BLaER1 treated with 17β-estradiol and CSF1 and Interleukin-3, amounts not matched to agents 10 nM and 100 nM (cell line): ENCODE measurements around the gene ESPN.

Experiments used
- H3K27ac ChIP-seq, 11 experiments: shearing (Covaris generic); formaldehyde crosslinking; 2 replicates each; pipeline ENCODE4 v1.8.1; 2022
- H3K27me3 ChIP-seq, 11 experiments: shearing (Covaris generic); formaldehyde crosslinking; 2 replicates each; pipeline ENCODE4 v1.8.1; 2022
- H3K36me3 ChIP-seq, 11 experiments: shearing (Covaris generic); formaldehyde crosslinking; 2 replicates each; pipeline ENCODE4 v1.8.1; 2022
- H3K4me1 ChIP-seq, 10 experiments: shearing (Covaris generic); formaldehyde crosslinking; 2 replicates each; pipeline ENCODE4 v1.8.1; 2022
- H3K4me2 ChIP-seq, 11 experiments: shearing (Covaris generic); formaldehyde crosslinking; 2 replicates each; pipeline ENCODE4 v1.8.1; 2022
- H3K4me3 ChIP-seq, 10 experiments: shearing (Covaris generic); formaldehyde crosslinking; 2 replicates each; pipeline ENCODE4 v1.8.1; 2022
- H3K9ac ChIP-seq, 11 experiments: shearing (Covaris generic); formaldehyde crosslinking; 2 replicates each; pipeline ENCODE4 v1.8.1; 2022
- H3K9me3 ChIP-seq, 11 experiments: shearing (Covaris generic); formaldehyde crosslinking; replicated peaks in 1 of 11; 2 replicates each; pipeline ENCODE4 v1.8.1; 2022
- H4K20me1 ChIP-seq, 11 experiments: shearing (Covaris generic); formaldehyde crosslinking; 2 replicates each; pipeline ENCODE4 v1.8.1; 2022
- Cebpa-rat ChIP-seq, 11 experiments: shearing (Covaris generic); IDR thresholded peaks; 2 replicates each; pipeline ENCODE4 v1.8.1; 2022

ESPN gene

GRCh38 chr1:6396998-6397397 is 27.6 kb upstream of the ESPN start:
- no peak overlapping the region for H3K27ac ChIP-seq
- 0 out of 22 replicates have a peak, but pooled peaks cover 0 to 4% (median 0%) of the 10 kb centered on the region in 11 experiments for H3K9me3 ChIP-seq
- no peak overlapping the region for H3K4me2 ChIP-seq
- no peak overlapping the region for H3K4me3 ChIP-seq
- H3K27me3 ChIP-seq, result no peaks in the 10 kb centered on the region
- H3K9ac ChIP-seq, result no peak overlapping the region; a peak in 1 of 22 replicates
- peaks cover 0 to 9% (median 3%) of the 10 kb centered on the region in 11 experiments; a peak in 12 of 22 replicates for H4K20me1 ChIP-seq
- H3K4me1 ChIP-seq, result peaks cover 18 to 28% (median 21%) of the 10 kb centered on the region in 10 experiments
- no peak for TF ChIP-seq Cebpa-rat (IDR thresholded peaks at IDR 0.05)
- H3K36me3 ChIP-seq, result no peaks in the 10 kb centered on the region

GRCh38 chr1:6397844-6398441 is 26.6 kb upstream of the ESPN start:
- Histone ChIP-seq H3K9ac (0 out of 22 replicates have a peak overlapping the region, but pooled peaks of 1 of the 11 experiments have one; percentile 17), H3K4me2 (no peak overlapping the region), H3K9me3 (0 out of 22 replicates have a peak, but pooled peaks cover 0 to 4% (median 0%) of the 10 kb centered on the region in 11 experiments), H4K20me1 (peaks cover 0 to 2% (median 0%) of the 10 kb centered on the region in 11 experiments; a peak in 1 of 22 replicates), H3K4me3 (no peak overlapping the region), H3K36me3 (no peaks in the 10 kb centered on the region), H3K27me3 (no peaks in the 10 kb centered on the region), H3K4me1 (peaks cover 12 to 21% (median 14%) of the 10 kb centered on the region in 10 experiments), H3K27ac (no peak overlapping the region)
- no peak for TF ChIP-seq Cebpa-rat (IDR thresholded peaks at IDR 0.05)

DNA sequence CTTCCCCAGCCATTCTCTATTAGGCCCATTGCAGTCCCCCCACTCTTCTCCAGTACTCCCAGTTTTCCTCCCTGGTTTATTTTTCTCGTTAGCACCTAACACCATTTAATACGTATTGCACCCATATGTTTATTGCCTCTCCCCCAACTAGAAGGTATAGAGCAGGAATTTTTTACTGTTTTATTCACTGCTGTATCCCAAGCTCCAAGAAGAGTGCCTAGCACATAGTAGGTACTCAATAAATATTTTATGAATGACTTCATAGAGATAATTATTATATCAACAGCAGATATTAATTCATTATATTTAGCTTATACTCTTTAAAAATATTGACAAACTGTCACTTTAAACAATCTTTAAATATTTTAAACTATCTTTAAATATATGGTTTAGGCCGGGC is 25.3 kb upstream of the ESPN start:
- Histone ChIP-seq H3K36me3 (no peaks in the 10 kb centered on the region), H3K4me1 (peaks cover 8 to 18% (median 9%) of the 10 kb centered on the region in 10 experiments), H3K27ac (no peak overlapping the region), H3K9me3 (0 out of 22 replicates have a peak, but pooled peaks cover 0 to 4% (median 0%) of the 10 kb centered on the region in 11 experiments), H3K9ac (no peak overlapping the region), H3K27me3 (no peaks in the 10 kb centered on the region), H4K20me1 (0 out of 22 replicates have a peak, but pooled peaks cover 0 to 2% (median 0%) of the 10 kb centered on the region in 11 experiments), H3K4me2 (no peak overlapping the region), H3K4me3 (no peak overlapping the region)
- TF ChIP-seq Cebpa-rat (IDR thresholded peaks at IDR 0.05), result no peak

DNA sequence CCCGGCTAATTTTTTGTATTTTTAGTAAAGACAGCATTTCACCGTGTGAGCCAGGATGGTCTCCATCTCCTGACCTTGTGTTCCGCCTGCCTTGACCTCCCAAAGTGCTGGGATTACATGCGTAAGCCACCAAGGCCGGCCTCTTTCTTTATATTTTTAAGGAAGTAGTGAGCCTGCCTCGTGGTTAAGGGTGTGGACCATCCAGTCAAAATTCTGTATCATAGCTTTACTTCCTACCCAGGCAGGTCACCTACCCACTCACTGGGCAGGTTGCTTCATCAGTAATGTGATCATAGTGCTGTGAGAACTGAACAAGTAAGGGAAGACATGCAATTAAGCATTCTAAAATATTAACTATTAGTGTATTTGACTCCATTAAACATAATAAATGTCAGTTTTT is 22.9 kb upstream of the ESPN start:
- H3K9me3 ChIP-seq, result no peaks in the 10 kb centered on the region
- no peak overlapping the region for H3K4me3 ChIP-seq
- peak overlapping the region in 4 of 11 experiments; percentile 6 to 39 (median 30); a peak in 7 of 22 replicates for H3K4me2 ChIP-seq
- peaks cover 0 to 9% (median 0%) of the 10 kb centered on the region in 10 experiments; a peak in 5 of 20 replicates for H3K4me1 ChIP-seq
- no peak overlapping the region for H3K27ac ChIP-seq
- H3K27me3 ChIP-seq, result no peaks in the 10 kb centered on the region
- H4K20me1 ChIP-seq, result 0 out of 22 replicates have a peak, but pooled peaks cover 0 to 2% (median 0%) of the 10 kb centered on the region in 11 experiments
- no peaks in the 10 kb centered on the region for H3K36me3 ChIP-seq
- H3K9ac ChIP-seq, result no peak overlapping the region
- no peak for TF ChIP-seq Cebpa-rat (IDR thresholded peaks at IDR 0.05)

GRCh38 chr1:6408023-6408422 is 16.6 kb upstream of the ESPN start:
- Histone ChIP-seq H3K36me3 (no peaks in the 10 kb centered on the region), H3K27me3 (no peaks in the 10 kb centered on the region), H3K9ac (no peak overlapping the region), H4K20me1 (no peaks in the 10 kb centered on the region), H3K27ac (no peak overlapping the region), H3K9me3 (no peaks in the 10 kb centered on the region), H3K4me3 (no peak overlapping the region), H3K4me2 (no peak overlapping the region), H3K4me1 (peaks cover 0 to 8% (median 0%) of the 10 kb centered on the region in 10 experiments; a peak in 4 of 20 replicates)
- no peak for TF ChIP-seq Cebpa-rat (IDR thresholded peaks at IDR 0.05)

GRCh38 chr1:6409053-6409452 is 15.5 kb upstream of the ESPN start:
- Histone ChIP-seq H3K4me1 (peaks cover 0 to 8% (median 0%) of the 10 kb centered on the region in 10 experiments; a peak in 4 of 20 replicates), H3K27me3 (no peaks in the 10 kb centered on the region), H3K36me3 (no peaks in the 10 kb centered on the region), H3K9ac (no peak overlapping the region), H3K9me3 (no peaks in the 10 kb centered on the region), H4K20me1 (no peaks in the 10 kb centered on the region), H3K4me2 (no peak overlapping the region), H3K27ac (no peak overlapping the region), H3K4me3 (no peak overlapping the region)
- no peak for TF ChIP-seq Cebpa-rat (IDR thresholded peaks at IDR 0.05)

GRCh38 chr1:6409733-6410132 is 14.8 kb upstream of the ESPN start:
- no peaks in the 10 kb centered on the region for H4K20me1 ChIP-seq
- TF ChIP-seq Cebpa-rat (IDR thresholded peaks at IDR 0.05), result no peak
- no peak overlapping the region for H3K4me2 ChIP-seq
- H3K27me3 ChIP-seq, result peaks cover 0 to 3% (median 0%) of the 10 kb centered on the region in 11 experiments; a peak in 4 of 22 replicates
- H3K4me1 ChIP-seq, result peaks cover 4 to 11% (median 5%) of the 10 kb centered on the region in 10 experiments
- no peaks in the 10 kb centered on the region for H3K36me3 ChIP-seq
- no peaks in the 10 kb centered on the region for H3K9me3 ChIP-seq
- no peak overlapping the region for H3K4me3 ChIP-seq
- no peak overlapping the region for H3K9ac ChIP-seq
- H3K27ac ChIP-seq, result no peak overlapping the region

DNA sequence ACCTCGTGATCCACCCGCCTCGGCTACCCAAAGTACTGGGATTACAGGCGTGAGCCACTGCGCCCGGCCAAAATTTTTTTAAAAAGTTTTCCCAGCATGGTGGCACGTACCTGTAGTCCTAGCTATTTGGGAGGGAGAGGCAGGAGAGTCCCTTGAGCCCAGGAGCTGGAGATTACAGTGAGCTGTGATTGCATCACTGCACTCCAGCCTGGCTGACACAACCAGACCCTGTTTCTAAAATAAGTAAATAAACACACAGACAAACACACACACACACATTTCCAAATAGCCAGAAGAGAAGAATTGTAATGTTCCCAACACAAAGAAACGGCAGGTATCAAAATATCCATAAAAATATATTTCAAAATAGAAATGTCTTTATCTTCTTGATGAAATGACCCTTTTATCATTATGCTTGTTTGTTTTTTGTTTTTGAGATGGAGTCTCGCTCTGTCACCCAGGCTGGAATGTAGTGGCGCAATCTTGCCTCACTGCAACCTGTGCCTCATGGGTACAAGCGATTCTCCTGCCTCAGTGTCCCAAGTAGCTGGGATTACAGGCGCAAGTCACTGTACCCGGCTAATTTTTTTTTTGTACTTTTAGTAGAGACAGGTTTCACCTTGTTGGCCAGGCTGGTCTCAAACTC is 14.2 kb upstream of the ESPN start:
- H3K36me3 ChIP-seq, result no peaks in the 10 kb centered on the region
- TF ChIP-seq Cebpa-rat (IDR thresholded peaks at IDR 0.05), result 0 out of 22 replicates have a peak, but pooled peaks of 1 of the 11 experiments have one; percentile 27
- no peak overlapping the region for H3K4me2 ChIP-seq
- no peak overlapping the region for H3K4me3 ChIP-seq
- peaks cover 7 to 17% (median 10%) of the 10 kb centered on the region in 10 experiments for H3K4me1 ChIP-seq
- H3K27me3 ChIP-seq, result peaks cover 0 to 9% (median 2%) of the 10 kb centered on the region in 11 experiments; a peak in 7 of 22 replicates
- no peak overlapping the region for H3K27ac ChIP-seq
- H4K20me1 ChIP-seq, result no peaks in the 10 kb centered on the region
- H3K9ac ChIP-seq, result no peak overlapping the region
- H3K9me3 ChIP-seq, result no peaks in the 10 kb centered on the region

GRCh38 chr1:6412896-6413295 is 11.7 kb upstream of the ESPN start:
- Histone ChIP-seq H3K4me2 (no peak overlapping the region), H3K4me3 (no peak overlapping the region), H3K9ac (no peak overlapping the region), H3K27me3 (peaks cover 15 to 33% (median 22%) of the 10 kb centered on the region in 11 experiments), H4K20me1 (peaks cover 0 to 7% (median 1%) of the 10 kb centered on the region in 11 experiments; a peak in 5 of 22 replicates), H3K36me3 (no peaks in the 10 kb centered on the region), H3K4me1 (peaks cover 8 to 19% (median 11%) of the 10 kb centered on the region in 10 experiments), H3K27ac (no peak overlapping the region), H3K9me3 (no peaks in the 10 kb centered on the region)
- TF ChIP-seq Cebpa-rat (IDR thresholded peaks at IDR 0.05), result no peak
